HT1080 (cell line): ENCODE data around the gene FOXD4. TPM values are rescaled to one million over a fixed set of nuclear protein-coding genes. Genes with fewer than 3 reads are reported as not detected.
"Not testable (repeated sequence)": the region's sequence is repeated elsewhere in the genome, so short reads cannot be mapped to it uniquely, and the experiment has no call there.

ENCODE experiments used
- DNase-seq: peaks from one replicate; pipeline ENCODE4 v3.0.0-alpha.2; 2015; ENCODE audit warnings: low read depth
- polyA plus RNA-seq, 2 experiments: library from polyadenylated mRNA; depleted of rRNA; stranded (reverse); fragments of >200 nt; gene quantifications; 2 replicates each; pipeline ENCODE4 v1.2.3, GENCODE V29; 2015
- total RNA-seq: library from RNA; depleted of rRNA; stranded (reverse); fragments of >200 nt; shearing (Covaris generic); gene quantifications from 2 replicates; pipeline ENCODE4 v1.2.3, GENCODE V29; 2014; rRNA removed

Gene FOXD4
- total RNA-seq: 1.1 and 1.2 TPM in 2 replicates
- polyA plus RNA-seq (2015; cell fraction: cytosol; rRNA removed): 0.13 and 0.24 TPM in 2 replicates
- polyA plus RNA-seq (2015; cell fraction: nucleus; rRNA removed): 0.50 and 1.2 TPM in 2 replicates

DNA sequence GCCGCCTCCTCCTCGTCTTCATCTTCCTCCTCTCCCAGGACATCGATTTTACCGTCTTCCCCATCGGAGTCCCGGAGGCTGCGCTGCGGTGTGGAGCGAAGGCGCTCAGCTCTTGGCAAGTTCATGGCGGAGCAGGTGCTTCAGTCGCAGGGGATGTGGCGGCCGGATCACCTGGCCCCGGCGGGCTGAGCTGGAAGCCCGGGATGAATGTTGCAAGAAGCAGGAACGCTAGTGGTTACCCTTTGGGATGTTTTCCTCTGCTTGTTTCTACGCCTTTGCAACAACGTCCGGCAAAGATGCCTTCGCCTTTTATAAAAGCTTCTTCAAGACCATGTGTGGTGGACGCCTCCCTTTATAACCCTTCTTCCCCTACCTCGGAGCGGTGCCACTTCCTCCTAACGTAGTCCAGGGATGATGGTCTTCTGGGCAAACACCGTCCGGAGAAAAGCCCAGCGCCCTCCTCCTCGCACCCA, at the start of gene FOXD4:
FOXD4 (minus strand) TSS at position 423 of the 473 bp plus-strand sequence; CDS start at position 125, 298 bp downstream.
- not testable (repeated sequence) for DNase-seq

DNA sequence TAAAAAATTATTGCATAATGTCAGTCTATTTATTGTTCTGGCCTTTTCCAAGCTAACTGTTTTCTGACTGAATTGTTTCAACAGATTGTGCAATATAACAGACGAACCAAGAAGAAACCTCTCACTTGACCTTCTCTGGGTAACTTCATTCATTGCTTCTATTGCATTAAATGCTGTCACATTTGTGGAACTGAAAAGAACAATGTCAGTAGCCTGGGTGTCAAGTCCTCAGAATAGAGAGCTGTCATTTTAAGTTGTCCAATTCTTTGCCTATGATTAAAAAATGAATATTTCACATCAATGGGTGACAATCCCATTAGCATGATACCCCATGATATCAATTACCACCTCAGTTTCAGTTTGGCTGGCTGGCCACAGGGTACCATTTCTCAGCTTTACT, 41.7 kb upstream of the FOXD4 start:
- DNase-seq: not testable (repeated sequence)

DNA sequence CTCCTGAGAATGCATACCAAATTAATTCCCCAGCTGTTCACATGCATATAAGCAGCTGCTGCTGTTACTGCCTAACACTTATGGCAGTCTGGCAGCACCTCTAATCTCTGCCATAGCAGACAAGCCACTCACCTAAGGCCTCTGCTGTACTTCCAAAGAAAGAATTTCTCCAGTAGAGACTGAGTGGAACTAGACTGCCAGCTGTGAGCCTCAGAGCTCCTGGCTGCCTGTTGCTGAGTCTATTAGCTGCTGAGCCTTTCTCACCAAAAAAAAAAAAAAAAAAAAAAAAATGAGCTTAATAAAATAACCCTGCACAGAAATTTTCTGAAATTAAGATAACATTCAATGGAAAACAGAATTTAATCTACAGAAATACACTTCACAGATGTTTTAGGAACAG, 33.0 kb upstream of the FOXD4 start:
- not testable (repeated sequence) for DNase-seq

DNA sequence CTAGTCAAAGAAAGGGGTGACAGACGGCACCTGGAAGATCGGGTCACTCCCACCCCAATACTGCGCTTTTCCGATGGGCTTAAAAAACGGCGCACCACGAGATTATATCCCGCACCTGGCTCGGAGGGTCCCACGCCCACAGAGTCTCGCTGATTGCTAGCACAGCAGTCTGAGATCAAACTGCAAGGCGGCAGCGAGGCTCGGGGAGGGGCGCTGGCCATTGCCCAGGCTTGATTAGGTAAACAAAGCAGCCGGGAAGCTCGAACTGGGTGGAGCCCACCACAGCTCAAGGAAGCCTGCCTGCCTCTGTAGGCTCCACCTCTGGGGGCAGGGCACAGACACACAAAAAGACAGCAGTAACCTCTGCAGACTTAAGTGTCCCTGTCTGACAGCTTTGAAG, 21.7 kb upstream of the FOXD4 start:
- not testable (repeated sequence) for DNase-seq

DNA sequence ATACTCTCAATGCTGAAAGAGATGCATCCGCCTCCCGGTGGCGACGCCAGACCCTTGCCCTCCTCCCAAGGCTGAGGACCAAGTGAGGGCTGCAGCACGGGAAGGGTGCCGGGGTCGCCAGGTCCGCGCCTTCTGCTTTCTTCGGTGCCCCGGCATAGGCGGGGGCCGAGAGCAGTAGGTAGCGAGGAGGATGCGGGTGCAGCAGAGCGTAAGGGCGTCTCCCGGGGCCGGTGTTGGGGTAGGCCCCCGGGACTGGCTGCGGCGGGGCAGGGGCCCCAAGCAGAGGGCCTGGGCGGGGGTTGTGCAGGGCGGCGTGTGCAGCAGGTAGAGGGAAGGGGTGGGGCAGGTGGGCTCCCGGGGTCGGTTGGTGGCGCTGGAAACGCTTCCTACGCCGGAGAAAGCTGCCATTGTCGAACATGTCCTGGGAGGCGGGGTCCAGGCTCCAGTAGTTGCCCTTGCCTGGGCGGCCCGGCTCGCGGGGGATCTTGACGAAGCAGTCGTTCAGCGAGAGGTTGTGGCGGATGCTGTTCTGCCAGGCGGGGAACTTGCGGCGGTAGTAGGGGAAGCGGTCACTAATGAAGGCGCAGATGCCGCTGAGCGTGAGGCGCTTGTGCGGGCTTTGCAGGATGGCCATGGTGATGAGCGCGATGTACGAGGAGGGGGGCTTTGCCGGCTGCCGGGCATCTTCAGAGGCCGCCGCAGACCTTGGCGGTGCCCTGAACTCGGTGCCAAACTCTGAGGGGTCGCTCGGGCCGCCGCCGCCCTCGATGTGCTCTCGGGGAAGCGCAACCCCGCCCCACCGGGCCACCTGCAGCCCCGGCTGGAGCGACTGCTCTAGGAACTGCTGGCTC, 848 bp downstream of the FOXD4 start:
- not testable (repeated sequence) for DNase-seq

DNA sequence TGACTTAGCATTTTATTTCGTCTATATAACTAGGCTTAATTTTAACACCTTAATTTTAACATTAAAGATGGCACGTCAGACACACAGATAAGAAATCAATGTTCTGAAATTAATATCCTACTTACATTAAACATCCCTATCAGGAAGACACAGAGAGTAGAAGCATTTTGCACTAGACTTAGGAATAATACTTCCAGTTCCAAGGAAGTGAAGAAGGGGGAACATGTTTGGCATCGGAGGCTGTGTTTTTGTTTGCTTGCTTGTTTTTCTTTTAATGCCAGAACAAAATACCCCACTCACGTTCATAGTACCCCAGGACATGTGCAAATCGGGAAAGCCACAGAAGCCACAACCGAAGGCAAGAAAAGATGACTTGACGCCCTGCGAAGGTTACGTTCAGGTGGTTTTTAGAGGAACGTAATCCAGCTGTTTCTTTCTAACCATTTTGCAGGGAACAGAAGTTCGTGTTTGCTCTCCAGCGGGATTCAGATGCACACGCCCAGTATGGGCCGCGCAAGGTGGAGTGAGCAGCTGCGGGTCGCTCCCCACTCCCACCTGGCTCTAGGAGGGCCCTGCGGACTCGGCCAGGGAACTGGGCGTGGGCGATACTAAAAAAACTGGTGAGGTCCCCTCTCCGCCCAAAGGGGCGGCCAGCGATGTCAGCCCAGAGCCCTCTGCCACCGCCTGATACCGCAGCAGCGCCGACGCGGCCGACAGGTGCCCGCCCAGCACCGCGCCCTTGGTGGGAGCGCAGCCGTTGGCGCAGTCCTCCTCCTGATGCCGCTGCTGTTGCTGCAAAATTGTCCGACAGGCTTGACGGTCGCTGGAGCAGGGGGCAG, 1.8 kb downstream of the FOXD4 start:
- not testable (repeated sequence) for DNase-seq

DNA sequence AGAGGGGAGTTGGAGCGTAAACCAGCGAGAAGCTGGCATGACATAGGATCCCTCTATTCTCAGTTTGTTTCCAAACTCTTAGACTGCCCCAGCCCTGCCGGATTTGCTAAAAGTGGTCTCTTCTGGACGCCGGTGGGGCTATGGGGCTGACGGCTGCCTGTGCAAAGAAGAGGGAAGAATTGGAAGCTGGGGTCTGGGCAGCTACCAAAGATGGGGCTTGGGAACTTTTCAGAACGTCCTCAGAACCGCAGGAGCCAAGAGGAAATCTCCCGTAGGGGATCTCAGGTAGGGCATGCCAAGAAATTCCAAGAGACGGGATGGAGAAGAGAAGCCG, 3.1 kb downstream of the FOXD4 start:
- DNase-seq: not testable (repeated sequence)

DNA sequence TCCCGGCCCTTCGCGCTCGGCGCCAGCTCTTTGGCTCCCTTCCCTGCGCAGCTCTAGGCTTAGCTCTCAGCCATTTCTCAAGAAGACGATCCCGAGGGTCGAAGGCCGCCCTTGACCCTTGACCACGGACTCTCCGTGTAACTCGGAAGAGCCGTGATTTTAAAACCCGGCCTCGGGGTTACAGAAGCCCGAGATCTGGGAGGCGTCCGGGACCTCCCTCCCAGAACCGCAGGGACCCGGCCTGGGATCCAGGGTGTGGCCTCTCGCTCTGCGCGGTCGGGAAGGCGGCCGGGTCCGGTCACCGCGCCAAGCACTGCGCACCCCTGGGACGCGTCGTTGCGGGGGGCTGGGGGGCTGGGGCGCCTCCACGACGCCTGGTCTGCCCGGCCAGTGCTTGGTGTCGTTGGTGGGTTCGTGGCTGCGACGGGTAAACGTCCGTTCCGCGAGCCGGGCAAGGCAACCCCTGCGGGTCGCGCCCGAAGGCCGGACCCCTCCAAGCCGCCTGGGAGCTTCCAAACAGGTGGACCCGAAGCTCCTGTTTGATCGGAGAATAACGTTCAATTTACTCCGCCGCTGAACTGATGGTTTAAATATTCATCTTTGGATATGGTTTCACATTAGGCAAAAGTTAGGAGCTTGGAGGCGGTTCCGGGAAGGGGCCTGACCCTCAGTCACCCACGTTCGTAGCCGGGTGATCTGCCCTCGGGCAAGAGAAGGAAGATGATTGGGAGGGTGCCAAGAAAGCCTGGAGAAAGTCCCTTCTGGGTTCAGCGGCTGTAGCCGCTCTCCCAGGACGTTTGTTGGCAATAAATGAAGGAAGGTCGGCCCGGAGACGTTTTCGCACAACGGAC, 3.7 kb downstream of the FOXD4 start:
- DNase-seq: not testable (repeated sequence)

DNA sequence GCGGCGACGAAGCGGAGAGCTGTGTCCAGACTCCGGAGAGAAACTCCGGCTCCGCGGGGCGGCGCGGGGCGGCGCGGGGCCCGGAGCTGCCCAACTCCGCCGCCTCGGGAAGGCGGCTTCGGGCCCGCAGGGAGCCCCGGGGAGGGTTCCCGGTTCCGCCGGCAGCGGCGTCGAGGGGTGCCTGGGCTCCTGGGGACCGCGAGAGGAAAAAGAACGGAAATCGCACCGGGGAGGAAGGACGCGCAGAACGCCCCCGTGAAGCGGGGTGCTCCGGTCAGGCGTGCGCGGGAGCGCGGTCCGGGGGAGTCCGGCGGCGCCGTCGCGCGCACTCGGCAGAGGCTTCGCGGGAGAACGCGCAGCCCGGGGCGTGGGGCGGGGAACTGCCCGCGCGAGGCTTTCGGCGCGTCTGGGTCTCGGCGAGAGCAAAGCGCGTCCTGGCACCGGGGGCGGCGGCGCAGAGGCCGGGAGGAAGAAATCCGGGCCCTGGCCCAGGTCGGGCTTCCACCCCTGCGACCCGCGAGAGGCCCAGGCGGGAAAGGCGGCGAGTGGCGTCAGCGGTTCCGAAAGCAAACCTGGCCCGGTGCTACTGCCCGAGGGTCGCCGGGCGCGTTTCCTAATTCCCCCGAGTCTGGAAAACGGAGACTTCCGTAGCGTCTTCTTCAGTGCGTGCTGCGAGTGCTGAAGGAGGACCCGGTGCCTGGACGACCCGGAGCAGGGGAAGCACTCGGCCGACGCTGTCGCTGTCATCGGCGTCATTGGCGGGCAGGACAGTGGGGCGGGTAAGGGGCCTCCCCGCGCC, 4.5 kb downstream of the FOXD4 start:
- not testable (repeated sequence) for DNase-seq

DNA sequence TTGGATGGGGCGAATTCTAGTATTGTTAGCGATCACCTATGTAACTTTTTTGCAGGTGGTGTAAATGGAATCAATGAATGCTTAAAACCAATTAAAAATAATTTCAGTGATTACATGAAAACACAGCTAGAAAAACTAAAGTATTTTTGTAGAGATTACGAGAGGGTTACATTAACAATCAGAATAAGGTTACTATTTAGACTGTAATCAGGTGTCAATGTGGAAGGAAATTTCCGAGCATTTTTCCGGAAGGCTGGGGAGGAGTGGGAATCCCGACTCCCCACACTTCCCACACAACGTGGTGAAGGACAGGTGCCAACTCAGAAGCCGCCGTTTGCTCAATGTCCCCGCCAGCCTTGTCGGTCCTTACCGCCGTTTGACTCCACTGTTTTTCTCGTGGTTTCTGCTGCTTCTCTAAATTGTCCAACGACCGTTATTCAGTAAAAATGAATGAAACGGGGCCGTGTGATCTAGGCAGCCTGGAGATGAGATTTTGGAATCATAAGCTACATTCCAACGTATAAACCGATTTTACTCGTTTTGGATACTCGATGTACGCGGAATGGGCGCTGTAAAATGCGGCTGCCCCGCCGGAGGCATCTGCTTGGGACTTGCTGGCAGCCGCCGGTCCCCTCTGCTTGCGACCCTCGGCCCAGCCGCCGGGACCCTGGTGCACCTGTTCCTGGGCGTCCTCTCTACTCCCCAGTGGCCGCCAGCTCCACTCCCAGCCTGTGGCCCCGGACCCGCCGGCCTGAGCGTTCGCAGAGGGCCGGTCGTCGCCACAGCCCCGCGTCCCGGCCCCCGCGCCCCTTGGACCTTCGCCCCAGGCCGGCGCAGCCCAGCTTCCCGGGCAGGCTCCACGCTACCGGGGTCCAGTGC, 5.4 kb downstream of the FOXD4 start:
- not testable (repeated sequence) for DNase-seq

DNA sequence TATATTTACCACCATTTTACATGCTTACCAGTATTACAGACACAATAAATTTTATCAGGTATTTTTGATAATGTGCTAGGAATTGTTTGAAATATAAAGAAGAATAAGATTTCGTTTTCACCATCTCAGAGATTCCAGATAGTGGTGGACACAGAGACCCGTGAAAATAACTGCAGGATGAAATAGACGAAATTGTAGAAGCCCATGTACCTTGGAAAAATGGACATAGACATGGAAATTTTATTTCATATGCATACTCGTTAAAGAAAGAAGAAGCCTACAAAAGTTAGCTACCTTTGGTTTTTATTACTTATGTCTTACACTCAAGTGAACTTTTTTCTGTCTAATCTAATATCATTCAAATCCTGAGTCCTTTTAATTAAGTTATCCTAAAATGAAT, 7.5 kb downstream of the FOXD4 start:
- not testable (repeated sequence) for DNase-seq

DNA sequence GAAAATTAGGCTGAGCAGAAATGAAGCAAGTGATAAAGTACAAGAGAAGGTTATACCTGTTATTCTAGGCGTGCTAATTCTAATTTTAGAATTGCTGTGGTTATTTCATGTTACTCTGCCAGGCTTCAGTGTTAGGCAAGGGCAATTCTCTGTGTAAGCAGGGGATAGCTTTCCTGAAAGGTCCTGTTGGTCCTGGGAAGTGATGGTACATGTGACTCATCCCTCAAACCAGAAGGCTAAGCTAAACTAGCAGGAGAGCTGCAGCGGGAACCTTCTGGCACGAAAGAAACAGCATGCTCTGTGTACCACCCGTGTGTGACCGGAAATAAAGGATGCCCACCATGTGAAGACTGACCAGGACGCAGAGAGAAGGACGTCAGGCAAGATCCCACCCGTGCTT, 8.7 kb downstream of the FOXD4 start:
- DNase-seq: peak; percentile 8

DNA sequence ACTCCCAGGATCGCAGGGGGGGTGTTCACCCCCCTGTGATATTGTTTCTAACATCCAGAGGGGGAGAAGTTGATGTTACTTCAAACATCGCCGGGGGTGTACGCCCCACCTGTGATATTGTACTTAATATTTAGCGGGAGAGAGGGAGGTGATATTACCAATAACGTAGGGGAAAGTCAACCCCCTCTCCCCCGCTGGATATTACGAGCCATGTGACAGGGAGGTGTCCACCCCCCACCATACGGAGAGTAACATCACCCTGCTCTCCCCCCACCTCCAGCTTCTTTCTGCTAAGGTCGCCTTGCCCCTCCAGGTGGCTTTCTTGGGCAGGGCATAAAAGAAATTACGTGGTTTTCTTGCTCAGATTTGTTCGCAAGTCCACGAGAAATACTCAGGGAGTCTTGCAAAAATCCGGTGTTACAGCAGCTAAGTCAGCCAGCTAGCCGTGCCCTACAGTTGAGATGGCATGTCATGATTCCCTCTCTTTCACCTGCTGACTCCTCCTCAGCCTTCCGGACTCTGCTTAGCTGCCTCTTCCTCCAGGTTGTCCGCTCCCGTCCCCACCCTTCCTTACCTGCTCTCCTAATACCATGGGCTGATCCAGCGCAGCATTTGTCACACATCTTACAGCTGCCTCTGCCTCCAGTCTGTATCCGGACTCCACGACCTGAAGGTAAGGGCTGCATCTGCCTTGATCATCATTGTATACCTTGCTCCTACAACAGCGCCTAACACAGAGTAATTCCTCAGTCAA, 9.3 kb downstream of the FOXD4 start:
- not testable (repeated sequence) for DNase-seq

DNA sequence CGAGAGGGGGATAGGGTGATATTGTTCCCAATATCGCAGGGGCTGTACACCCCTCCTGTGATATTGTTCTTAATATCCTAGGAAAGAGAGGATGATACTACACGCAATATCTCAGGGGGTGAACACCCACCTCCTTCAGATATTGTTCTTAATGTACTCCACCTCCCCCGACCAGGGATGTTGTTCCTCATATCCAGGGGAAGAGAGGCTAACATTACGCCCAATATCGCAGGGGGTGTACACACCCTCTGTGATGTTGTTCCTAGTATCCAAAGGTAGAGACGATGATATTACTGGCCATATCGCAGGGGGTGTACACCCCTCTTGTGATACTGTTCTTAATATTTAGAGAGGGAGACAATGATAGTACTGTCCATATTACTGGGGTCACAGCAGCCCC, 12.2 kb downstream of the FOXD4 start:
- not testable (repeated sequence) for DNase-seq

DNA sequence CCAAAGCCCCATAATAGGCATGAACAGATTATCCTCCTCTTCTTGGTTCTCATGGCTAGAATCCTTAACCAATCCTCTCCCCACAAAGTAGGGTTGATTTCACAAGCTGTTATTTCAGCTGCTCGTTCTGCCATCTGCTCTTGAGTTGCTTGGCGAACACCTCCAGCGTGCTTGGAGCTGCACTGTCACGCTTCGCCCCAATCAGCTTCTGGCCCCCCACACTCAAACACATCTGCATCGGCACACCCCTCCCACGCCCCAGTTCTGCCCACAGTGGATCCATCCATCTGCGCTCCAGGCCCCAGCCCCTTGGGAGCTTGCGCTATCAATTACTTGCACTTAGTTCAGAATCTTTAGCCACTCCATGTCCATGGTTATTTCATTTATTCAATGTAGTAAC, 17.8 kb downstream of the FOXD4 start:
- not testable (repeated sequence) for DNase-seq

DNA sequence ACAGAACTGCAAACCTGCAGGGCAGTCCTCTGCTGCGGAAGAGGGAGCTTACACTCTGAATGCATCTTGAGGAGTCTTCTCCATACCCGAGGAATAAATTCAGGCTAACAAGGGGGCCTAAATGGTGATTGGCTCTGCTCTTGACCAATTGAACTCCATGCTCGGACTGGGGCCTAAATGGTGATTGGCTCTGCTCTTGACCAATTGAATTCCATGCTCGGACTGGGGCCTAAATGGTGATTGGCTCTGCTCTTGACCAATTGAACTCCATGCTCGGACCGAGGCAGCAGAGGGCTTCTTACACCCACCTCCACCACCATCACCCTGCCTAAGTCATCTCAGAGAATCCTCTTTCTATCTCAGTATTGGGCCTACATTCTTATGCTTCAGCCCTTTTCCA, 18.4 kb downstream of the FOXD4 start:
- not testable (repeated sequence) for DNase-seq

DNA sequence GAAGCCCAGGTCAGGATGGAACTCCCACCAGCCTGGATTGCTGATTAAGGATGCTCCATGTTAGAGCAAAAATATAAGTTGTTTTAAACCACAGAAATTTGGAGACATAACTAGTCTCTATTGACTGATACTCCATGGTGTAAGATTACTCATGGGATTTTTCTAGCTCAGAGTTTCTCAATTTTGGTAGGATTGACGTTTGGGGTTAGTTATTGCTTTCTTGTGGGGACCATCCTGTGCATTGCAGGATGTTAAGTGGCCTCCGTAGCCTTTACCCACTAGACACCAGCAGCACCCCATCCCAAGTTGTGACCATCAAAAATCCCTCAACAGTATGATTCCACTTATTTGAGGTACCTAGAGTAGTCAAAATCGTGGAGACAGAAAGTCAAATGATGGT, 19.4 kb downstream of the FOXD4 start:
- DNase-seq: not testable (repeated sequence)

DNA sequence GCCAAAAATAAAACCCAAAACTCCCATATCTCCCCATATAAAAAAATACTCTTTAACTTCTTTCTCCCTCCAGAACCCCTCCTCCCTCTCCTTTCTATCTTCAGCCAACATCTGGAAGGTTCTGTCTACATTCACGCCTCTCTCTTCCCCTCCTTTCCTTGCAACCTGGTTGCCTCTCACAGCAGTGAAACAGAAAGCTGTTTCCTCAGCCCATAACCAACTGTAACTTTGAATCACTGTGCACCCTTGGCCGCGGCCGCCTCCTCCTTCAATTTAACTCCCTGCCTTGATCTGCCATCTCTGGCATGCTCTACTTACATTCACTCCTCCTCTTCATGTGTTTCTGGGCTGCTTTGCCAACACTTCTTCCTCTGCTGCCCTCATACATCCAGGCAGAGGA, 23.2 kb downstream of the FOXD4 start:
- not testable (repeated sequence) for DNase-seq
